IPS-18a (cell line): ENCODE measurements around the gene EYA2.
"Not testable (repeated sequence)": the region's sequence is repeated elsewhere in the genome, so short reads cannot be mapped to it uniquely, and the experiment has no call there.

ENCODE experiments used
- H3K27ac ChIP-seq: one replicate; pipeline ENCODE4 v1.5.1; 2013; ENCODE audit warnings: low read length
- H3K27me3 ChIP-seq: one replicate; pipeline ENCODE4 v1.6.1; 2013; ENCODE audit warnings: mild to moderate bottlenecking, low read length; ENCODE audit not compliant: control insufficient read depth, insufficient read depth
- H3K36me3 ChIP-seq: one replicate; pipeline ENCODE4 v1.6.1; 2013; ENCODE audit warnings: low read depth, low read length; ENCODE audit not compliant: control insufficient read depth
- H3K4me1 ChIP-seq: one replicate; pipeline ENCODE4 v1.6.1; 2013; ENCODE audit warnings: low read depth, low read length; ENCODE audit not compliant: control insufficient read depth
- H3K4me3 ChIP-seq: one replicate; pipeline ENCODE4 v1.5.1; 2013; ENCODE audit warnings: low read length
- H3K9ac ChIP-seq: one replicate; pipeline ENCODE4 v1.6.1; 2013; ENCODE audit warnings: mild to moderate bottlenecking, low read length, moderate library complexity
- H3K9me3 ChIP-seq: one replicate; pipeline ENCODE4 v1.6.1; 2013; ENCODE audit warnings: low read depth, low read length; ENCODE audit not compliant: control insufficient read depth

The EYA2 gene

GRCh38 chr20:47165376-47165865, 270.8 kb downstream of the EYA2 start:
- Histone ChIP-seq H3K4me1 (no peaks in the 10 kb centered on the region), H3K9me3 (no peaks in the 10 kb centered on the region), H3K4me3 (no peak overlapping the region), H3K36me3 (no peaks in the 10 kb centered on the region), H3K27me3 (no peaks in the 10 kb centered on the region), H3K9ac (no peak overlapping the region), H3K27ac (no peak overlapping the region)

- Histone ChIP-seq H3K9ac (no peak overlapping the region), H3K27me3 (no peaks in the 10 kb centered on the region), H3K36me3 (no peaks in the 10 kb centered on the region)
Observed at GRCh38 chr20:47167846-47168245, 273.2 kb downstream of the EYA2 start.

DNA sequence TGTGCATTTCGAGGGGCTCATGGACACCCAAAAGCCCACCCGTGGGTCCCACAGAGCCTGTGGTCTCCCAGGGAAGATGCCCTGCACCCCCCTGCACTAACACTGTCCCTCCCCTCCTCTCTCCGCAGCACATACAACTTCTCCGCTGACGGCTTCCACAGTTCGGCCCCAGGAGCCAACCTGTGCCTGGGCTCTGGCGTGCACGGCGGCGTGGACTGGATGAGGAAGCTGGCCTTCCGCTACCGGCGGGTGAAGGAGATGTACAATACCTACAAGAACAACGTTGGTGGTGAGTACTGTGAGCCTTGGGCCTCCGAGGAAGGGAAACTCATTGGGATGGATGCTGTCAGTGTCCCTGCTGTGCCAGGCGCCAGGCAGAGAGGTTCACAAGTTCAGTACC, 277.9 kb downstream of the EYA2 start:
- Histone ChIP-seq H3K4me3 (no peak overlapping the region), H3K4me1 (no peaks in the 10 kb centered on the region), H3K9ac (no peak overlapping the region), H3K36me3 (no peaks in the 10 kb centered on the region), H3K27me3 (no peaks in the 10 kb centered on the region), H3K27ac (no peak overlapping the region), H3K9me3 (no peaks in the 10 kb centered on the region)

More at GRCh38 chr20:47167846-47168245, 273.2 kb downstream of the EYA2 start:
- Histone ChIP-seq H3K9me3 (no peaks in the 10 kb centered on the region), H3K4me3 (no peak overlapping the region), H3K4me1 (no peaks in the 10 kb centered on the region), H3K27ac (no peak overlapping the region)

- no peaks in the 10 kb centered on the region for H3K4me1 ChIP-seq
- no peak overlapping the region for H3K9ac ChIP-seq
- no peak overlapping the region for H3K27ac ChIP-seq
- H3K4me3 ChIP-seq: no peak overlapping the region
- no peaks in the 10 kb centered on the region for H3K27me3 ChIP-seq
- H3K36me3 ChIP-seq: no peaks in the 10 kb centered on the region
- H3K9me3 ChIP-seq: no peaks in the 10 kb centered on the region
Observed at GRCh38 chr20:47173596-47174216, 279.1 kb downstream of the EYA2 start.

DNA sequence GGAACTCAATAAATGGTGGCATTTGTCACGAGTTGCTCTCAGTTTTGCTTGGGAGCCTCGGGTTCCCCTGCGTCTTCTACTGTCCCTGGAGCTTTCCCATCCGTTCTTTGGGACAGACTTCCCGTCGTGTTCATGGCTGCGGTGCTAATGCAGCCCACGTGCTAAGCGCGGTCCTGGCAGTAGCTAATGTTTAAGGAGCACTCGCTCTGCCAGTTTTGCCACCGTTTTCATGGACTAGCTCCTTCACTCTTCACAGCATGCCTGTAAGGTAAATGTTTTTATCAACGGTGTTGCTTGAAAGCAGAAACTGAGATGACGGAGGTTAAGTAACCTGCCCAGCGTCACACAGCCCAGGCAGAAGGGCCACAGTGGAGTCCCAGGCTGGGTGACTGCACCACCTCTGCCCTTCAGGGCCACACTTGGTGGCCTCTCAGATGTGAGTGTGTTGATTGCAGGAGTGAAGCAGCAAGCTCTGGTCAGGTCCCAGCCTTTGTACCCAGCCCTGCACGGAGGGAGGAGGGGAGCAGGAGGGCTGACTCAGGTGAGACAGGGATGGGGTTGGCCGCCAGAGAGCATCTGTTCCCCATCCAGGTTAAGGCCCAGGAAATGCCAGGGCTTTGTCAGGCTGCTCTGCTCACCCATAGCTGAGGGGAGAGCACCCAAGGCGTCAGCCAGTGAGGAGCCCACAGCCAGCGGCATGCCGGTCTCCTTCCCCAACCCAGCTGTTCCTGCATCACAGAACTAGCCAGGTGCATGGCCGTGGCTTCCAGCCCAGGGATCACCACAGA, 280.0 kb downstream of the EYA2 start:
- no peak overlapping the region for H3K9ac ChIP-seq
- H3K27ac ChIP-seq: no peak overlapping the region
- no peaks in the 10 kb centered on the region for H3K4me1 ChIP-seq
- no peaks in the 10 kb centered on the region for H3K27me3 ChIP-seq
- no peaks in the 10 kb centered on the region for H3K36me3 ChIP-seq
- no peak overlapping the region for H3K4me3 ChIP-seq
- H3K9me3 ChIP-seq: no peaks in the 10 kb centered on the region

GRCh38 chr20:47175493-47175892, 280.9 kb downstream of the EYA2 start:
- no peaks in the 10 kb centered on the region for H3K36me3 ChIP-seq
- H3K9me3 ChIP-seq: no peaks in the 10 kb centered on the region
- no peak overlapping the region for H3K9ac ChIP-seq
- H3K4me3 ChIP-seq: no peak overlapping the region
- no peak overlapping the region for H3K27ac ChIP-seq
- H3K4me1 ChIP-seq: no peaks in the 10 kb centered on the region
- H3K27me3 ChIP-seq: no peaks in the 10 kb centered on the region

GRCh38 chr20:47176217-47176616, 281.6 kb downstream of the EYA2 start:
- H3K4me1 ChIP-seq, H3K27ac ChIP-seq, H3K27me3 ChIP-seq, H3K9ac ChIP-seq, H3K36me3 ChIP-seq, H3K4me3 ChIP-seq, H3K9me3 ChIP-seq: not testable (repeated sequence)

DNA sequence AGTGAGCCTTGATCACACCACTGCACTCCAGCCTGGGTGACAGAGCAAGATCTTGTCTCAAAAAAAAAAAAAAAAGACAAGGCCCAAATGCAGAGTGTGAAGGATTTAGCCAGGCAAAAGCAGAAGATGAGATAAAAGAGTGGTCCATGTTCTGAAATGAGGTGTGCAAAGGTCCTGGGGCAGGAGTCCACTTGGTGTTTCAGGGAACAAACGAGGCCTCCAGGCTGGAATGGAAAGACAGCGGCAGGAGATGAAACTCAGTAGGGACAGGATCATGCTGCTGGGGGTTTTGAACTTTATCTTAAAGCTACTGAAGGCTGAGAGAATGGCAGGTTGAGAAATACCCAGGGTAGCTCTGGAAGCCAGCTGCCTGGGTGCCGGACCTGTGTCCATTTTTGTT, 283.6 kb downstream of the EYA2 start:
- Histone ChIP-seq H3K9me3 (no peaks in the 10 kb centered on the region), H3K27ac (no peak overlapping the region), H3K9ac (no peak overlapping the region), H3K36me3 (no peaks in the 10 kb centered on the region), H3K4me1 (no peaks in the 10 kb centered on the region), H3K27me3 (no peaks in the 10 kb centered on the region), H3K4me3 (no peak overlapping the region)

DNA sequence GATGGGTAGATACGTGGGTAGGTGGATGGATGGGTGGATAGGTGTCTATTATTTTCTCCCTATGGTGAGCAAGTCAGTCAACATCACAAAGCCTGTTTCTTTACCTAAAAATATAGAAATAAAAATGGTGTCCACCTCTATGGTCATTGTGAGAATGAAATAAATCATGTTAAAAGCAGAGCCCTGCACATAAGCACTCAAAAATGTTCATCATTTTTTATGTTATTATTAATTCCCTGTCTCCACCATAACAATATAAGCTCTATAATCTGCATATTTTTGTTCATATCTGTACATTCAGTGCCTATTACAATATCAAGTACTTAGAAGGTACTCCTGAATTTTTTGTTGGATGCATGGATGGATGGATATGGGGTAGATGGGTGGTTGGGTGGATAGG, 284.2 kb downstream of the EYA2 start:
- Histone ChIP-seq H3K27me3 (no peaks in the 10 kb centered on the region), H3K36me3 (no peaks in the 10 kb centered on the region), H3K4me3 (no peak overlapping the region), H3K4me1 (no peaks in the 10 kb centered on the region), H3K9me3 (no peaks in the 10 kb centered on the region), H3K27ac (no peak overlapping the region), H3K9ac (no peak overlapping the region)

DNA sequence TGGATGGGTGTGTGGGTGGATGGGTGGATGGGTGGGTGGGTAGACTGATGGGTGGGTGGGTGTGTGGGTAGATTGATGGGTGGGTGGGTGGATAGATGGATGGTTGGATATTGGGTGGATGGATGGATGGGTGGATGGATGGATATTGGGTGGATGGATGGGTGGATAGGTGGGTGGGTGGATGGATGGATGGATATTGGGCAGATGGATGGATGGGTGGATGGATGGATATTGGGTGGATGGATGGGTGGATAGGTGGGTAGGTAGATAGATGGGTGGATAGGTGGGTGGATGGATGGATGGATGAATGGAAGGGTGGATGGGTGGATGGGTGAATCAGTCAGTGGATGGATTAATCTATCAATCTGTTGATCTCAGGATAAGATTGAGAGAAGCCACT, 284.6 kb downstream of the EYA2 start:
- Histone ChIP-seq H3K27me3 (no peaks in the 10 kb centered on the region), H3K9me3 (no peaks in the 10 kb centered on the region), H3K36me3 (no peaks in the 10 kb centered on the region), H3K9ac (no peak overlapping the region), H3K4me3 (no peak overlapping the region), H3K27ac (no peak overlapping the region), H3K4me1 (no peaks in the 10 kb centered on the region)

DNA sequence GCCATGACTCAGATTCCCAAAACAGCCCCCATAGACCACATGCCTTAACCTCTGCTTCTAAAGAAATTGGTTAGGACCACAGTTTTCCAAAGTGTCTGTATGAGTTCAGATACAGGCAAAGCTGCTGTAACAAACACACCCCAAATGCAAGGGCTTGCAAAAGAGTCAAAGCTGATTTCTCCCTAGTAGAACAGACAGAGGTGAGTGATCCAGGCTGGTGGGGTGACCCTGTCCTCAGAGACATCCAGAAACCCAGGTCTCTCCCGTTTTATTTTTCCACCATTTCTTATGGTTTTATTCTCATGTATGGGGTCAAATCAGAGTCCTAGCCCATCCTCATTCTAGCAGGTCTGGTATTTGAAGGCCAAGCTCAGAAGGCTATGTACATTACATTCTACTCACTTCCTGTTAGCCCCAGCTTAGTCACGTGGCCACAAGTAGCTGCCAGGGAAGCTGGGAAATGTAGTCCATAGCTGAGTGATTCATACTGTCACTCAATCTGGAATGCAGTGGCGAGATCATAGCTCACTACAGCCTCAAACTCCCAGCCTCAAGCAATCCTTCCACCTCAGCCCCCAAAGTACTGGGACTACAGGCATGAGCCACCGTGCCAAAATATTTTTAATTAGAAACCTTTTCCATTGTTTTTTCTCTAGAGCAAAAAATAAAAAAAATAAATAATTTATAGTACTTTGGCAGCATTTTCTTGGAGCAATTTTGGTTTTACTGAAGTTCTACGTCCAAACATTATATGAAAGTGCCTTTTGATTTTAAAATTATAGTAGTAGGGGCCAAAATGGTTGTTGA, 286.6 kb downstream of the EYA2 start:
- Histone ChIP-seq H3K36me3 (no peaks in the 10 kb centered on the region), H3K27ac (no peak overlapping the region), H3K4me1 (no peaks in the 10 kb centered on the region), H3K9me3 (no peaks in the 10 kb centered on the region), H3K4me3 (no peak overlapping the region), H3K27me3 (no peaks in the 10 kb centered on the region), H3K9ac (no peak overlapping the region)
